MM.1S (cell line): Measurements from ENCODE around the gene RASL11B.

Experiments used
- DNase-seq: peaks from one replicate; pipeline ENCODE4 v3.0.0-alpha.2; 2015
- H2AFZ ChIP-seq: fragments of 300-600 bp; sonication (generic); 2 replicates; pipeline ENCODE4 v1.6.0; 2016; ENCODE audit warnings: antibody characterized with exemption, low read length
- H3F3A ChIP-seq: fragments of 300-600 bp; sonication (generic); 2 replicates; pipeline ENCODE4 v1.6.1; 2016; ENCODE audit warnings: mild to moderate bottlenecking, antibody characterized with exemption, low read length, moderate library complexity, mixed read lengths; ENCODE audit not compliant: insufficient read depth
- H3K27ac ChIP-seq: fragments of 300-600 bp; sonication (generic); 2 replicates; pipeline ENCODE4 v1.5.1; 2016; ENCODE audit warnings: mild to moderate bottlenecking, low read length
- H3K27me3 ChIP-seq: fragments of 300-600 bp; sonication (generic); replicated peaks from 2 replicates; pipeline ENCODE4 v1.6.0; 2016; ENCODE audit warnings: low read length; ENCODE audit not compliant: insufficient read depth
- H3K36me3 ChIP-seq: fragments of 300-600 bp; sonication (generic); replicated peaks from 2 replicates; pipeline ENCODE4 v1.6.1; 2016; ENCODE audit warnings: mild to moderate bottlenecking, low read length, mixed read lengths; ENCODE audit not compliant: insufficient read depth
- H3K4me1 ChIP-seq: fragments of 300-600 bp; sonication (generic); 2 replicates; pipeline ENCODE4 v1.6.1; 2016; ENCODE audit warnings: low read length, mixed read lengths
- H3K4me2 ChIP-seq: fragments of 300-600 bp; sonication (generic); 2 replicates; pipeline ENCODE4 v1.6.0; 2016; ENCODE audit warnings: low read depth, low read length
- H3K4me3 ChIP-seq: fragments of 300-600 bp; sonication (generic); 2 replicates; pipeline ENCODE4 v1.5.1; 2016; ENCODE audit warnings: low read length, mixed read lengths
- H3K79me2 ChIP-seq: fragments of 300-600 bp; sonication (generic); 2 replicates; pipeline ENCODE4 v1.6.1; 2016; ENCODE audit warnings: mixed run types, low read length, mixed read lengths
- H3K9ac ChIP-seq: fragments of 300-600 bp; sonication (generic); 2 replicates; pipeline ENCODE4 v1.6.1; 2016; ENCODE audit warnings: low read length, mixed read lengths
- H3K9me2 ChIP-seq: fragments of 300-600 bp; sonication (generic); replicated peaks from 2 replicates; pipeline ENCODE4 v1.6.1; 2016; ENCODE audit warnings: mild to moderate bottlenecking, low read length, mixed read lengths; ENCODE audit not compliant: insufficient read depth
- H3K9me3 ChIP-seq: fragments of 300-600 bp; sonication (generic); replicated peaks from 2 replicates; pipeline ENCODE4 v1.6.1; 2016; ENCODE audit warnings: mild to moderate bottlenecking, low read length, mixed read lengths; ENCODE audit not compliant: insufficient read depth
- H4K20me1 ChIP-seq: fragments of 300-600 bp; sonication (generic); 2 replicates; pipeline ENCODE4 v1.6.1; 2016; ENCODE audit warnings: mild to moderate bottlenecking, low read length, moderate library complexity, mixed read lengths; ENCODE audit not compliant: insufficient read depth
- EZH2 ChIP-seq: fragments of 300-600 bp; sonication (generic); optimal IDR thresholded peaks from 2 replicates; pipeline ENCODE3; 2017; ENCODE audit warnings: low read depth, mild to moderate bottlenecking, antibody characterized with exemption, low read length, mixed read lengths
- EZH2phosphoT487 ChIP-seq: fragments of 300-600 bp; sonication (generic); IDR thresholded peaks from 2 replicates; pipeline ENCODE4 v1.6.1; 2018; ENCODE audit warnings: antibody characterized with exemption, low read length
- TF ChIP-seq, protein P1 (sequence below): fragments of 300-600 bp; sonication (generic); IDR thresholded peaks from 2 replicates; pipeline ENCODE4 v1.5.1; 2016; ENCODE audit warnings: antibody characterized with exemption, low read length, mixed read lengths

RASL11B gene, protein sequence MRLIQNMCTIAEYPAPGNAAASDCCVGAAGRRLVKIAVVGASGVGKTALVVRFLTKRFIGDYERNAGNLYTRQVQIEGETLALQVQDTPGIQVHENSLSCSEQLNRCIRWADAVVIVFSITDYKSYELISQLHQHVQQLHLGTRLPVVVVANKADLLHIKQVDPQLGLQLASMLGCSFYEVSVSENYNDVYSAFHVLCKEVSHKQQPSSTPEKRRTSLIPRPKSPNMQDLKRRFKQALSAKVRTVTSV

DNA sequence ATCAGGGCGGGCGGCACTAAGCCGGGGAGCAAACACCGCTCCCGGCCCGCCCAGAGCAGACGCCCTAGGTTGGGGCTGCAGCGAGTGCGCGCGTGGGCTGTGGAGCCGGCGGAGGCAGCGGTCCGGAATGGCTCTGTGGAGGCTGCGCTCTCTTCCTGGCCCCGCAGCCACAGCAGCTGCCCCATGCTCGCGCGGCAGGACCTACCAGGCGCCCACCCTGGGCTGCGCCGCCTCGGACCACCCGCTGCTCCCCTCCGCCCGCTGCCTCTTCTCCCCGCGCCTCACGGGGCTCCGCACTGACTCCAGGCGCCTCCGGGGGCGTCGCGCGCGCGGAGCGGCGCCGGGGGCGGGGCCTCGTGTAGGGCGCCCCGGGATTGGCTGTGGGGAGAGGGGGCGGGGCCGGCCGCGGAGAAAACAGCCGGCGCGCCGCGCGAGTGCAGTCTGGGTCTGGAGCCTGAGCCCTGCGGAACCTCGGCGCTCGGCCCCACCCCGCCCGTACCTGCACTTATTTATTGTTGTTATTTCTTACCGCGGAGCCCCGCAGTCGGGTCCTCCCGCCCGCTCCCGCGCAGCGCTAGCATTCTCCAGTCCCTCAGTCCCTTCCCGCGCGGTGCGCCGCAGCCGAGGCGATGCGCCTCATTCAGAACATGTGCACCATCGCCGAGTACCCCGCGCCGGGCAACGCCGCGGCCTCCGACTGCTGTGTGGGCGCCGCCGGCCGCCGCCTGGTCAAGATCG is at the start of gene RASL11B:
Gene RASL11B, plus strand, starts transcription at position 439 of the 738 bp plus-strand sequence. Its CDS starts 191 bp downstream, at position 630.
- TF ChIP-seq, protein P1, sequence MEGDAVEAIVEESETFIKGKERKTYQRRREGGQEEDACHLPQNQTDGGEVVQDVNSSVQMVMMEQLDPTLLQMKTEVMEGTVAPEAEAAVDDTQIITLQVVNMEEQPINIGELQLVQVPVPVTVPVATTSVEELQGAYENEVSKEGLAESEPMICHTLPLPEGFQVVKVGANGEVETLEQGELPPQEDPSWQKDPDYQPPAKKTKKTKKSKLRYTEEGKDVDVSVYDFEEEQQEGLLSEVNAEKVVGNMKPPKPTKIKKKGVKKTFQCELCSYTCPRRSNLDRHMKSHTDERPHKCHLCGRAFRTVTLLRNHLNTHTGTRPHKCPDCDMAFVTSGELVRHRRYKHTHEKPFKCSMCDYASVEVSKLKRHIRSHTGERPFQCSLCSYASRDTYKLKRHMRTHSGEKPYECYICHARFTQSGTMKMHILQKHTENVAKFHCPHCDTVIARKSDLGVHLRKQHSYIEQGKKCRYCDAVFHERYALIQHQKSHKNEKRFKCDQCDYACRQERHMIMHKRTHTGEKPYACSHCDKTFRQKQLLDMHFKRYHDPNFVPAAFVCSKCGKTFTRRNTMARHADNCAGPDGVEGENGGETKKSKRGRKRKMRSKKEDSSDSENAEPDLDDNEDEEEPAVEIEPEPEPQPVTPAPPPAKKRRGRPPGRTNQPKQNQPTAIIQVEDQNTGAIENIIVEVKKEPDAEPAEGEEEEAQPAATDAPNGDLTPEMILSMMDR, result peak; percentile 32
- no peak for TF ChIP-seq EZH2phosphoT487
- H2AFZ ChIP-seq, result peak within 1 kb of the TSS; percentile 87
- H3K27ac ChIP-seq, result no peak within 1 kb of the TSS
- H3K4me2 ChIP-seq, result peak within 1 kb of the TSS; percentile 98
- no peaks in the 10 kb centered on the region for H3K4me1 ChIP-seq
- peak; percentile 79 for DNase-seq
- no peaks in the 10 kb centered on the region for H3K79me2 ChIP-seq
- peak within 1 kb of the TSS; percentile 61 for H3K4me3 ChIP-seq
- peak within 1 kb of the TSS; percentile 23; the same call in 1 of the 2 replicates for H3K9ac ChIP-seq
- H4K20me1 ChIP-seq, result no peaks in the 10 kb centered on the region
- H3F3A ChIP-seq, result no peaks in the 10 kb centered on the region
- H3K9me2 ChIP-seq, result no peaks in the 10 kb centered on the region
- H3K36me3 ChIP-seq, result no peaks in the 10 kb centered on the region
- H3K27me3 ChIP-seq, result no peaks in the 10 kb centered on the region
- no peaks in the 10 kb centered on the region for H3K9me3 ChIP-seq

- no peaks in the 10 kb centered on the region for H4K20me1 ChIP-seq
- no peaks in the 10 kb centered on the region for H3K27me3 ChIP-seq
- no peaks in the 10 kb centered on the region for H3K4me1 ChIP-seq
- no peaks in the 10 kb centered on the region for H3K9me2 ChIP-seq
- H3K27ac ChIP-seq, result no peak overlapping the region
- H2AFZ ChIP-seq, result no peak overlapping the region
- no peak overlapping the region for H3K4me2 ChIP-seq
- H3K36me3 ChIP-seq, result no peaks in the 10 kb centered on the region
- no peak overlapping the region for H3K9ac ChIP-seq
- TF ChIP-seq, protein P1, result no peak
- TF ChIP-seq EZH2phosphoT487, result no peak
- TF ChIP-seq EZH2, result no peak
- no peak for DNase-seq
- H3K9me3 ChIP-seq, result no peaks in the 10 kb centered on the region
- H3K79me2 ChIP-seq, result no peaks in the 10 kb centered on the region
- no peak overlapping the region for H3K4me3 ChIP-seq
- H3F3A ChIP-seq, result no peaks in the 10 kb centered on the region
Measured at GRCh38 chr4:52813546-52813945, 48.6 kb upstream of the RASL11B start.

- no peak for TF ChIP-seq EZH2phosphoT487
- Histone ChIP-seq H4K20me1 (no peaks in the 10 kb centered on the region), H3K27me3 (no peaks in the 10 kb centered on the region), H3K4me1 (no peaks in the 10 kb centered on the region), H3K4me3 (no peak overlapping the region), H2AFZ (no peak overlapping the region), H3F3A (no peaks in the 10 kb centered on the region), H3K9me2 (no peaks in the 10 kb centered on the region), H3K36me3 (no peaks in the 10 kb centered on the region), H3K27ac (no peak overlapping the region), H3K9me3 (no peaks in the 10 kb centered on the region), H3K9ac (no peak overlapping the region), H3K4me2 (no peak overlapping the region), H3K79me2 (no peaks in the 10 kb centered on the region)
- DNase-seq, result no peak
Measured at GRCh38 chr4:52822583-52822971, 39.5 kb upstream of the RASL11B start.
